ENCODE measurements around the gene IL2RA.

Gene IL2RA

GRCh38 chr10:5973069-5973468 lies 89.1 kb downstream of the IL2RA start:
- DNase-seq (ENCODE audit: insufficient read length, low spot score) = no peak
- FAIRE-seq = no peak
- TF ChIP-seq CTCF (IDR thresholded peaks at IDR 0.05; ENCODE audit: insufficient read depth, missing control alignments) = no peak

GRCh38 chr10:5971886-5972285 lies 90.3 kb downstream of the IL2RA start:
- DNase-seq (ENCODE audit: insufficient read length, low spot score) (no peak), FAIRE-seq (no peak)
- no peak for TF ChIP-seq CTCF (IDR thresholded peaks at IDR 0.05; ENCODE audit: insufficient read depth, missing control alignments)

GRCh38 chr10:5971315-5971832 lies 90.8 kb downstream of the IL2RA start:
- FAIRE-seq = no peak
- DNase-seq (ENCODE audit: insufficient read length, low spot score) = no peak

GRCh38 chr10:5970527-5970926 lies 91.6 kb downstream of the IL2RA start:
- TF ChIP-seq CTCF (IDR thresholded peaks at IDR 0.05; ENCODE audit: insufficient read depth, missing control alignments) = no peak
- FAIRE-seq = no peak
- no peak for DNase-seq (ENCODE audit: insufficient read length, low spot score)

More at GRCh38 chr10:5971315-5971832, 90.8 kb downstream of the IL2RA start:
- TF ChIP-seq CTCF (IDR thresholded peaks at IDR 0.05; ENCODE audit: insufficient read depth, missing control alignments) = no peak

GRCh38 chr10:5970066-5970465 lies 92.1 kb downstream of the IL2RA start:
- TF ChIP-seq CTCF (IDR thresholded peaks at IDR 0.05; ENCODE audit: insufficient read depth, missing control alignments) = no peak
- DNase-seq (ENCODE audit: insufficient read length, low spot score) = no peak
- FAIRE-seq = no peak

GRCh38 chr10:5968681-5969453 lies 93.3 kb downstream of the IL2RA start:
- FAIRE-seq = no peak
- DNase-seq (ENCODE audit: insufficient read length, low spot score) = no peak
- TF ChIP-seq CTCF (IDR thresholded peaks at IDR 0.05; ENCODE audit: insufficient read depth, missing control alignments) = no peak

GRCh38 chr10:5968037-5968680 lies 94.0 kb downstream of the IL2RA start:
- DNase-seq (ENCODE audit: insufficient read length, low spot score) (no peak), FAIRE-seq (no peak)
- TF ChIP-seq CTCF (IDR thresholded peaks at IDR 0.05; ENCODE audit: insufficient read depth, missing control alignments) = no peak
